ENCODE data around the gene SLC4A4.

DNA sequence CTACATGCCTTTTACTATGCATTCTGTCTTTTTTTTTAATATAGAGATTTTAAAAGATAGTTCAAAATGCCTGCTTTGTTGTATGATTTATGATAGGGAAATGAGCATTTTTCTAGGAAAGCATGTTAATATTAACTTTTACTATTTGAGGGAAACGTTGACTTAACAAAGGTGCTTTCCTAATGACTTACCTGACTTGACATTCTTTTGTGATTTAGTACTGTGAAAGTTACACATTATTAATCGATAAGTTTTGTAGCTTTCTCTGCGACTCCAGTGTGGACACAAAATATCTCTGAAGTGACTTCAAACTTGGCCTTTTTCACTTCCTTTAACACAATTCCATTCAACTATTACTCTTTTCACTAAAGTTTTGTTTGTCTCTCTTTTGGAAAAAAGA, 260.8 kb downstream of the SLC4A4 start:
- no peak for TF ChIP-seq SP1 (IDR thresholded peaks at IDR 0.05; ENCODE audit: low read depth, low read length)
- TF ChIP-seq, protein P1, sequence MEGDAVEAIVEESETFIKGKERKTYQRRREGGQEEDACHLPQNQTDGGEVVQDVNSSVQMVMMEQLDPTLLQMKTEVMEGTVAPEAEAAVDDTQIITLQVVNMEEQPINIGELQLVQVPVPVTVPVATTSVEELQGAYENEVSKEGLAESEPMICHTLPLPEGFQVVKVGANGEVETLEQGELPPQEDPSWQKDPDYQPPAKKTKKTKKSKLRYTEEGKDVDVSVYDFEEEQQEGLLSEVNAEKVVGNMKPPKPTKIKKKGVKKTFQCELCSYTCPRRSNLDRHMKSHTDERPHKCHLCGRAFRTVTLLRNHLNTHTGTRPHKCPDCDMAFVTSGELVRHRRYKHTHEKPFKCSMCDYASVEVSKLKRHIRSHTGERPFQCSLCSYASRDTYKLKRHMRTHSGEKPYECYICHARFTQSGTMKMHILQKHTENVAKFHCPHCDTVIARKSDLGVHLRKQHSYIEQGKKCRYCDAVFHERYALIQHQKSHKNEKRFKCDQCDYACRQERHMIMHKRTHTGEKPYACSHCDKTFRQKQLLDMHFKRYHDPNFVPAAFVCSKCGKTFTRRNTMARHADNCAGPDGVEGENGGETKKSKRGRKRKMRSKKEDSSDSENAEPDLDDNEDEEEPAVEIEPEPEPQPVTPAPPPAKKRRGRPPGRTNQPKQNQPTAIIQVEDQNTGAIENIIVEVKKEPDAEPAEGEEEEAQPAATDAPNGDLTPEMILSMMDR (IDR thresholded peaks at IDR 0.05; ENCODE audit: control extremely low read depth in 1 of 3, insufficient read depth in 1 of 3, low read depth in 1 of 3, low read length in 3 of 3): no peak
- TF ChIP-seq GTF2F1 (IDR thresholded peaks at IDR 0.05; ENCODE audit: borderline replicate concordance, low read depth, low read length): no peak
- no peak for TF ChIP-seq EP300 (IDR thresholded peaks at IDR 0.05; ENCODE audit: borderline replicate concordance in 1 of 2, low read depth in 2 of 2, low read length in 2 of 2)
- TF ChIP-seq PHF8 (conservative IDR thresholded peaks at IDR 0.05; ENCODE audit: low read depth, low read length): no peak
- TF ChIP-seq HDAC2 (IDR thresholded peaks at IDR 0.05; ENCODE audit: borderline replicate concordance in 1 of 2, low read depth in 2 of 2, low read length in 2 of 2): no peak
- no peak for TF ChIP-seq SIN3A (conservative IDR thresholded peaks at IDR 0.05 in 1 of 2, IDR thresholded peaks at IDR 0.05 in 1 of 2; ENCODE audit: low read depth in 1 of 2, low read length in 2 of 2)
- TF ChIP-seq, protein P2, sequence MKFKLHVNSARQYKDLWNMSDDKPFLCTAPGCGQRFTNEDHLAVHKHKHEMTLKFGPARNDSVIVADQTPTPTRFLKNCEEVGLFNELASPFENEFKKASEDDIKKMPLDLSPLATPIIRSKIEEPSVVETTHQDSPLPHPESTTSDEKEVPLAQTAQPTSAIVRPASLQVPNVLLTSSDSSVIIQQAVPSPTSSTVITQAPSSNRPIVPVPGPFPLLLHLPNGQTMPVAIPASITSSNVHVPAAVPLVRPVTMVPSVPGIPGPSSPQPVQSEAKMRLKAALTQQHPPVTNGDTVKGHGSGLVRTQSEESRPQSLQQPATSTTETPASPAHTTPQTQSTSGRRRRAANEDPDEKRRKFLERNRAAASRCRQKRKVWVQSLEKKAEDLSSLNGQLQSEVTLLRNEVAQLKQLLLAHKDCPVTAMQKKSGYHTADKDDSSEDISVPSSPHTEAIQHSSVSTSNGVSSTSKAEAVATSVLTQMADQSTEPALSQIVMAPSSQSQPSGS (IDR thresholded peaks at IDR 0.05; ENCODE audit: low read length): no peak
- TF ChIP-seq TAF1 (IDR thresholded peaks at IDR 0.05; ENCODE audit: low read depth, low read length): no peak
- TF ChIP-seq POLR2A (IDR thresholded peaks at IDR 0.05; ENCODE audit: control extremely low read depth in 1 of 2, low read depth in 2 of 2, low read length in 2 of 2): no peak
- TF ChIP-seq, protein P3, sequence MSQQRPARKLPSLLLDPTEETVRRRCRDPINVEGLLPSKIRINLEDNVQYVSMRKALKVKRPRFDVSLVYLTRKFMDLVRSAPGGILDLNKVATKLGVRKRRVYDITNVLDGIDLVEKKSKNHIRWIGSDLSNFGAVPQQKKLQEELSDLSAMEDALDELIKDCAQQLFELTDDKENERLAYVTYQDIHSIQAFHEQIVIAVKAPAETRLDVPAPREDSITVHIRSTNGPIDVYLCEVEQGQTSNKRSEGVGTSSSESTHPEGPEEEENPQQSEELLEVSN (IDR thresholded peaks at IDR 0.05): no peak
- no peak for TF ChIP-seq POLR2AphosphoS5 (IDR thresholded peaks at IDR 0.05; ENCODE audit: low read depth, low read length)
- TF ChIP-seq YY1 (IDR thresholded peaks at IDR 0.05; ENCODE audit: low read depth, low read length): no peak
- no peak for TF ChIP-seq HDAC6 (IDR thresholded peaks at IDR 0.05; ENCODE audit: low read depth, low read length)

All from H1 (cell line).